HTR-8/SVneo (cell line): ENCODE measurements around the gene INPP5D.
"Not testable (repeated sequence)": the region's sequence is repeated elsewhere in the genome, so short reads cannot be mapped to it uniquely, and the experiment has no call there.

Source experiments
- DNase-seq: peaks from one replicate; pipeline ENCODE4 v3.0.0; 2011; ENCODE audit warnings: low spot score, mixed read lengths; ENCODE audit not compliant: insufficient read length
- FAIRE-seq: peaks from 2 replicates; lab custom pipeline; 2011; peaks lifted over from hg19 to GRCh38; lab: Jason Lieb, UNC

Gene INPP5D

GRCh38 chr2:233087713-233088112, 27.6 kb downstream of the INPP5D start:
- DNase-seq (no peak), FAIRE-seq (no peak)

GRCh38 chr2:233088972-233089345, 28.8 kb downstream of the INPP5D start:
- no peak for FAIRE-seq

DNA sequence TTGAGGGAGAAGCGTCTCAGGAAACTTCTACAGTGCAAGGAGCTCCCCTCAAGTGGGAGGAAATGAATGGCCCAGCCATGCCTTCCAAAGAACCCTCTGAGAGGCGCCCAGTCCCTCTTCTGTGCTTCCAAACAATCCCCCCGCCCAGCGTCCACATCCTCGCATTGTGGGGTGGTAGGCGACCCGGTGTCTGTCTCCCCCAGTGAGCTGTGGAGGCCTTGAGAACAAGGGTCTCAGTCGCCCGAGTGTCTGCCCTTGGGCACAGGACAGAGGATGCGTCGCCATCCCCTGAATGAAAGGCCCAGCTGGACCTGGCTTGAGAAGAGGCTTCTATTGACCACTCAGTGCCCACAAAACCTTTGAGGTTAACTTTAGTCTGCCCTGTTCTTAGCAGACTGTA, 29.7 kb downstream of the INPP5D start:
- FAIRE-seq (no peak), DNase-seq (no peak)

More at GRCh38 chr2:233088972-233089345, 28.8 kb downstream of the INPP5D start:
- no peak for DNase-seq

DNA sequence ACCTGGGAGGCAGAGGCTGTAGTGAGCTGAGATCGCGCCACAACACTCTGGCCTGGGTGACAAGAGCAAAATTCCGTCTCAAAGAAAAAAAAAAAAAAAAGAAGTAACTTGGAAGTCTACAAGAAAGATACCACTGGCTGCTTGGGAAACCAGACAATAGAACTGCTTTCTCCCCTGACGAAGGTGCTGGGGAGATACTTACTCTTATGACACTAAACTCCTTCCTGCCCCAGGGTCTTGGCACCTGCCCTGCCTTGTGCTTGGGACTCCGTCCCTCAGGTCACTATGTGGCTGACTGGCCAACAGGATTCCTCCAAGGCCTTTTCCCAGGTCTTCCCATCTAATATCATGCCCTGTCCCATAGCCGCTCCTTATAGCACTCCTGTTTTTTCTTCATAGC, 30.7 kb downstream of the INPP5D start:
- DNase-seq (no peak), FAIRE-seq (no peak)

GRCh38 chr2:233091595-233092375, 31.6 kb downstream of the INPP5D start:
- FAIRE-seq (no peak), DNase-seq (no peak)

GRCh38 chr2:233092432-233093165, 32.5 kb downstream of the INPP5D start:
- no peak for DNase-seq
- no peak for FAIRE-seq

DNA sequence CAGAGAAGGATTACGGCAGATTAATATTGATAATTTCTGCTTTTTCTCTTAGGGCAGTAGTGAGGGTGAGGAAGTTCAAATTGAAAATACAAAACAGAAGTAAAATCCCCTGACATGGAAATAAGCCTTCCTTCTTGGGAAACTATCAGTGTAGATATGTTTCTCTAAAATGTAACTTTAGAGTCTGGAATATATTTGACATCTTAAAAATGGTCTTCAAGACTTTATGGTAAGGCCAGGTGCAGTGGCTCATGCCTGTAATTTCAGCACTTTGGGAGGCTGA, 33.0 kb downstream of the INPP5D start:
- no peak for DNase-seq
- no peak for FAIRE-seq

DNA sequence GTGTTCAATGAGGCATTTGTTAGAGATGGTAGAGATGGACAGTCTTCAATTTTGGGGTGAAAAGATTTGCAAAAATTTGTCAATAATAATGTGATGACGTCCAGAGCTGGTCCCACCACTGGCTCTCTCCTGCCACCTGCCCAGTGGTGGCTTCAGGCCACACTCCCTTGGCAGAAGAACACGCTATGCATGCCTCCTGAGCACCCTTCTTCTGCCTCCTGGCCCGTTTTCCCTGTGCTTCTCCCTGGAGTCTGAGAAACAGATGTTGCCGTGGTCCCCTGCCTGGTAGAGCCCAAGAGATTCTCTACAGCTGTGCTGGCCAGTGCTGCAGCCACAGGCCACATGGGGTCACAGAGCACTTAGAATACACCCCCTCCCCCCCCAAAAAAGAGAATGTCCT, 33.6 kb downstream of the INPP5D start:
- DNase-seq (no peak), FAIRE-seq (no peak)

GRCh38 chr2:233094614-233095013, 34.5 kb downstream of the INPP5D start:
- FAIRE-seq (no peak), DNase-seq (no peak)

DNA sequence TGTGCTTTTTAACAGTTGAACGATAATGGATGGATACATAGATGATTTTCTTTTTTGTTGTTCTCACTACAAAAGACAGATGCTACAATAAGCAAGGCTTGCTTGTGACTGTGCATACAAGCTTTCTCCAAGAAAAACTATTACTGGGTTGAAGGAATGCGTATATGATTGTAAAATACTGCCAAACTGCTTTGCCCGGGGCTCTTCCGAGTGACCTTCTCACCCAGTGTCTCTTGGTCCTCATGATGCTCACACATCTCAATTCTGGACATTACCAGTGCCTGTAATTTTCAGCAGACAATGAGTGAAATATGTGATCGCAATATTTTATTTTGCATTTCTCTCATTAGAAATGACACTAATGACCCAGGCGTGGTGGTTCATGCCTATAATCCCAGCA, 35.9 kb downstream of the INPP5D start:
- FAIRE-seq (no peak), DNase-seq (no peak)

GRCh38 chr2:233098618-233099017, 38.5 kb downstream of the INPP5D start:
- DNase-seq (peak; percentile 21), FAIRE-seq (no peak)

DNA sequence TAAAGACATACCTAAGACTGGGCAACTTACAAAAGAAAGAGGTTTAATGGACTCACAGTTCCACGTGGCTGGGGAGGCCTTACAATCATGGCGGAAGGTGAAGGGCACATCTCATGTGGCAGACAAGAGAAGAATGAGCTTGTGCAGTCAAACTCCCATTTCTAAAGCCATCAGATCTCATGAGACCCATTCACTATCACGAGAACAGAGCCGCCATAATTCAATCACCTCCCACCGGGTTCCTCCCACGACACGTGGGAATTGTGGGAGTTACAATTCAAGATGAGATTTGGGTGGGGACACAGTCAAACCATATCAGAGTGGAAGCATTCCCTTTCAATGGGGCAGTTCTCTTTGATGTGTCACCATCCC, 39.7 kb downstream of the INPP5D start:
- DNase-seq, FAIRE-seq: not testable (repeated sequence)

DNA sequence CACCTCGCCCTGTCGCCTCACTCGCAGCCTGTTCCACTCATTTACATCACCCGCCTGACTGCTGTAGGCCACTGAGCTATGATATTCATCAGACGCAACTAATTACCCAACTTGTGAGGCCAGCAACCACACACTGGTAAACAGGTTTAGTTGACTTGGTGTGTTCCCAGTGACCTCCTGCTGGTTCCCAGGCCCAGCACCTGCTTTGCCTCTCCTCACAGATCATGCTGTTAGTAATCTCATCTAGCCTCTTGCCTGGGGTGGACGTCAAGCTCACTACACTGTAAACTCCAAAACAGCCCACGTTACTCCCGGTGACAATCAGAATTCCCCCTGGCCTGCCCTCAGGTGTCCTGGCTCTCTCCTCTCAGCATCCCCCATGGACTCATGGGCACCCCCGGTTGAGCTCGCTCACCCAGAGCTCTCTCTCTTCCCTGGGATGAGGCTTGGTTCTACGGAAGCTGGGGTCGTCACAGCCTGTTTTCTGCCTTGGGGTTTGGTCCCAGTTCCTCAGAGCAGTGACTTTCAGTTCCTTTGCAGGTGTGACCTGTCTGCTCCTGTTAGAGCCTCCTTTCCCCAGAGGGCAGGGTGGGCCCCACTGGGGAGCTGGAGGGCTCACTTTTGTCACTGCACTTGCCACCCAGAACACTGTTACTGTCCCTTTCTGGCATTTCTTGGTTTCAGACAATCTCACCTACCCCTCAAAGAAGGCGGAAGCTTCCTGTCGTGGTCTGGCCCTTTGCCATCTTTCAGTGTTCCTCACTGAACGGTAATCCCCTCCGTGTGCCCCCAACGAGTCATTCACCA, 40.3 kb downstream of the INPP5D start:
- DNase-seq: no peak
- FAIRE-seq: no peak

GRCh38 chr2:233101141-233101540, 41.0 kb downstream of the INPP5D start:
- FAIRE-seq: no peak
- DNase-seq: no peak

GRCh38 chr2:233101816-233102215, 41.7 kb downstream of the INPP5D start:
- no peak for FAIRE-seq
- no peak for DNase-seq

- FAIRE-seq: no peak
These were observed 45.2 kb downstream of the INPP5D start for GRCh38 chr2:233105156-233105895.

GRCh38 chr2:233105930-233106329, 45.8 kb downstream of the INPP5D start:
- FAIRE-seq: no peak
- no peak for DNase-seq

More at GRCh38 chr2:233105156-233105895, 45.2 kb downstream of the INPP5D start:
- DNase-seq: no peak

DNA sequence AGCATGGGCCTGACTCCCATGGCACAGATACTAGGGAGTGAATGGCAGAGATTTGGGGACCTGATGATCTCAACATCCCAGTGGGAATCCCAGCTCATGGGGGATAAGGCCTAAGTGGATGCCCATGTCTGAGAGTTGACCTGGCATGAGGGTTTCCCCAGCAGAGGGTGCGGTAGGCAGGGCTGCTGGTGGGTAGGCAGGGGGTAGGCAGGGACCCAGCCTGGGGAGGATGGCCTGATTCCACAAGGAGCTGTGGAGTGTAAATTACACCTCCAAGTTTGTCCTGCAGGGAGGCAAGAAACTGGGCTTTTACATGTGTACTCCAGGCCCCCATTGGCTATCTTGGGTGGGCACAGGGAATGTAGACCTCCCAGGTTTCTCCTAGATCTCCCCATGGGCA, 46.9 kb downstream of the INPP5D start:
- FAIRE-seq: no peak
- DNase-seq: no peak

DNA sequence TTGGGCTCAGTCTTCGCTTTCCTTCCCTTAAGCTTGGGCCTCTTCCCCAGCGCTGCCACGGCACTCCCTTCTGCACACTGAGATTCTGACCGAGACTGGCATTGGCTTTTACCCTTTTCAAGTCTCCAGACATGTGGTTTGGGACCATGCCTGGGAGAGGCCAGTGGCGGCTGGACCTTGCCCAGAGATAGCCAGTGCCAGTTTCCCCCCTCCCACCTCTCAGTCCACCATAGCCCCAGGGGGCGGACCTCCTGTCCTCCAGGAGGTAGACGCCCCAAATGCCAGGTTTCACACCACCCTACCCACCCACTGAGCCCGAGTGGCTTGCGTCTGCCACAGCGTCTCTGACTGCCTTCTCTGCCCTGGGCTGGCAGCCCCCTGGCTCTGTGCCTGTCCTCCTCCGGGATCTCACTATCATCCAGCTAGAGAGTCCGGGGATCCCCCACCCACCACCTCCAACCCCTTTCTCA, 47.7 kb downstream of the INPP5D start:
- DNase-seq (no peak), FAIRE-seq (no peak)
